ENCODE measurements around the gene PPIP5K2. TPM values are rescaled to one million over a fixed set of nuclear protein-coding genes. Genes with fewer than 3 reads are reported as not detected.

PPIP5K2 gene
- total and polyA plus RNA-seq, 2 of the 8 experiments (the other 6 are each of a cell fraction or from before 2014, with no cell fraction given) = 14.8 to 46.6 TPM

- TF ChIP-seq CHD7 (IDR thresholded peaks at IDR 0.05; ENCODE audit: insufficient replicate concordance, low read length) (no peak), RAD21 (IDR thresholded peaks at IDR 0.05 in 1 of 2, conservative IDR thresholded peaks at IDR 0.05 in 1 of 2; ENCODE audit: low read depth in 2 of 2, low read length in 2 of 2) (no peak), SRF (IDR thresholded peaks at IDR 0.05; ENCODE audit: low read depth, low read length) (no peak)
These were observed 26.4 kb upstream of the PPIP5K2 start (continued) for GRCh38 chr5:103093727-103094126.

All from H1 (cell line).